Mesenchymal stem cell (in vitro differentiated cells and primary cell): ENCODE results near the gene OR2A42.
"Not testable (repeated sequence)": the region's sequence is repeated elsewhere in the genome, so short reads cannot be mapped to it uniquely, and the experiment has no call there.

ENCODE experiments used
- DNase-seq: peaks from one replicate; pipeline ENCODE4 v3.0.0-alpha.2; 2013
- H2AFZ ChIP-seq: one replicate; pipeline ENCODE4 v1.6.1; 2013; ENCODE audit warnings: low read depth, mild to moderate bottlenecking, control low read depth, inconsistent platforms, low read length, moderate library complexity
- H2AK5ac ChIP-seq: 2 replicates; pipeline ENCODE4 v1.6.1; 2013; ENCODE audit warnings: low read length, moderate library complexity, mild to moderate bottlenecking, inconsistent platforms; ENCODE audit not compliant: severe bottlenecking
- H2BK120ac ChIP-seq: one replicate; pipeline ENCODE4 v1.6.1; 2013; ENCODE audit warnings: low read depth, mild to moderate bottlenecking, inconsistent platforms, low read length, moderate library complexity
- H2BK12ac ChIP-seq, 2 experiments: one replicate each; pipeline ENCODE4 v1.6.1; 2013; ENCODE audit warnings: inconsistent platforms in 2 of 2, low read length in 2 of 2, mild to moderate bottlenecking in 2 of 2, moderate library complexity in 2 of 2, control low read depth in 1 of 2
- H2BK15ac ChIP-seq: one replicate; pipeline ENCODE4 v1.6.1; 2013; ENCODE audit warnings: mild to moderate bottlenecking, low read depth, inconsistent platforms; ENCODE audit not compliant: poor library complexity, severe bottlenecking
- H2BK5ac ChIP-seq: 2 replicates; pipeline ENCODE4 v1.6.1; 2013; ENCODE audit warnings: low read depth, mild to moderate bottlenecking, low read length, control low read depth, inconsistent platforms; ENCODE audit not compliant: poor library complexity, severe bottlenecking
- H3K14ac ChIP-seq, 2 experiments: one replicate each; pipeline ENCODE4 v1.6.1; 2013; ENCODE audit warnings: inconsistent platforms in 2 of 2, low read length in 2 of 2, control low read depth in 1 of 2, mild to moderate bottlenecking in 1 of 2, moderate library complexity in 1 of 2
- H3K18ac ChIP-seq, 2 experiments: one replicate each; pipeline ENCODE4 v1.6.1; 2013; ENCODE audit warnings: inconsistent platforms in 2 of 2, low read length in 2 of 2, control low read depth in 1 of 2, low read depth in 1 of 2, mild to moderate bottlenecking in 1 of 2
- H3K23ac ChIP-seq, 2 experiments: one replicate each; pipeline ENCODE4 v1.6.1; 2013; ENCODE audit warnings: inconsistent platforms in 2 of 2, low read length in 2 of 2, mild to moderate bottlenecking in 2 of 2, moderate library complexity in 2 of 2, control low read depth in 1 of 2
- H3K27ac ChIP-seq: 2 replicates; pipeline ENCODE4 v1.5.1; 2013; ENCODE audit warnings: mild to moderate bottlenecking, moderate library complexity, low read length, control low read depth, inconsistent platforms; ENCODE audit not compliant: poor library complexity, severe bottlenecking
- H3K27me3 ChIP-seq, 2 experiments: 2 replicates each; pipeline versions ENCODE4 v1.6.1 to v1.7.0; 2013; ENCODE audit warnings: low read length in 2 of 2, mild to moderate bottlenecking in 2 of 2, moderate library complexity in 2 of 2, control low read depth in 1 of 2, inconsistent platforms in 1 of 2; ENCODE audit not compliant: control insufficient read depth in 1 of 2, insufficient read depth in 1 of 2
- H3K36me3 ChIP-seq, 2 experiments: 2 replicates each; pipeline versions ENCODE4 v1.6.1 to v1.7.0; 2013; ENCODE audit warnings: low read length in 2 of 2, control low read depth in 1 of 2, inconsistent platforms in 1 of 2, low read depth in 1 of 2, mild to moderate bottlenecking in 1 of 2; ENCODE audit not compliant: insufficient read depth in 2 of 2, control insufficient read depth in 1 of 2
- H3K4ac ChIP-seq, 2 experiments: one replicate each; pipeline ENCODE4 v1.6.1; 2013; ENCODE audit warnings: inconsistent platforms in 2 of 2, low read length in 2 of 2, mild to moderate bottlenecking in 2 of 2, moderate library complexity in 2 of 2, control low read depth in 1 of 2, low read depth in 1 of 2
- H3K4me1 ChIP-seq: 2 replicates; pipeline ENCODE4 v1.6.1; 2013; ENCODE audit warnings: low read depth, low read length, control low read depth; ENCODE audit not compliant: control insufficient read depth, insufficient read depth
- H3K4me2 ChIP-seq: 2 replicates; pipeline ENCODE4 v1.6.1; 2013; ENCODE audit warnings: low read length, mild to moderate bottlenecking, inconsistent platforms; ENCODE audit not compliant: poor library complexity, severe bottlenecking
- H3K4me3 ChIP-seq, 2 experiments: 2 replicates each; pipeline versions ENCODE4 v1.5.1 to v1.7.0; 2013; ENCODE audit warnings: low read length in 2 of 2, mild to moderate bottlenecking in 2 of 2, control low read depth in 1 of 2, low read depth in 1 of 2; ENCODE audit not compliant: insufficient read depth in 1 of 2
- H3K79me1 ChIP-seq: replicated peaks from 2 replicates; pipeline ENCODE4 v1.6.1; 2013; ENCODE audit warnings: mild to moderate bottlenecking, control low read depth, low read length, inconsistent platforms; ENCODE audit not compliant: poor library complexity, severe bottlenecking
- H3K9ac ChIP-seq: 2 replicates; pipeline ENCODE4 v1.7.0; 2013; ENCODE audit warnings: mild to moderate bottlenecking, low read length, moderate library complexity
- H3K9me3 ChIP-seq: 2 replicates; pipeline ENCODE4 v1.7.0; 2013; ENCODE audit warnings: mild to moderate bottlenecking, low read length; ENCODE audit not compliant: control insufficient read depth
- H4K8ac ChIP-seq: one replicate; pipeline ENCODE4 v1.6.1; 2013; ENCODE audit warnings: inconsistent platforms, mild to moderate bottlenecking, low read length, moderate library complexity
- H4K91ac ChIP-seq: one replicate; pipeline ENCODE4 v1.6.1; 2013; ENCODE audit warnings: mild to moderate bottlenecking, low read length, inconsistent platforms
- WGBS: methylation state at CpG from one replicate; pipeline ENCODE4 v1.1.7; 2013; ENCODE audit warnings: mixed read lengths; 5-methylcytosine and 5-hydroxymethylcytosine counted together

OR2A42 gene

GRCh38 chr7:144219149-144219548 is 20.3 kb downstream of the OR2A42 start:
- not testable (repeated sequence) for H2BK12ac ChIP-seq, H2AK5ac ChIP-seq, H3K27ac ChIP-seq, H3K79me1 ChIP-seq, H2AFZ ChIP-seq, H3K14ac ChIP-seq, H3K9ac ChIP-seq, H3K4me2 ChIP-seq, DNase-seq, H4K91ac ChIP-seq, H3K4me1 ChIP-seq, H4K8ac ChIP-seq, H3K9me3 ChIP-seq, H3K4ac ChIP-seq, H3K36me3 ChIP-seq, H2BK120ac ChIP-seq, H3K23ac ChIP-seq, H2BK15ac ChIP-seq, H2BK5ac ChIP-seq, H3K18ac ChIP-seq, H3K27me3 ChIP-seq, H3K4me3 ChIP-seq
- WGBS = no CpG with 5 or more reads among the region's 4 CpGs

DNA sequence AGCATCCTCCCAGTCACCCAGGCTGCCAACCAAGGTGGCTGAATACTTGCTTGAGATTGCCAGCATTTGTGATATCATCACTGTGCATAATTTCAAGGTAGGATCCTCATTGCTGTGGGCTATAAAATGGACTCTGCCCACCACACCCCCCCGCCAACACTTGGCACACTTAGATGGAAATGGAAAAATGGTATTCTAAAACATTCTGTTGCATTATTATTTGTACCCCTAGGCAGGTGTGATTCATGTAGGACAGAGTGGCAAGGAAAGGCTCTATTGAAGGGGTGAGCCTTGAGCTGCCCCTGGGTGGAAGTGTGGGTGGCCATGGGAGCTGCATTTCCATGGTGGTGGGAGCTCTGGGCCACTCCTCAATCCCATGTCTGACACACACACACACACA is 20.8 kb downstream of the OR2A42 start:
- not testable (repeated sequence) for H3K4me1 ChIP-seq, H3K4me2 ChIP-seq, H3K4me3 ChIP-seq, H3K9ac ChIP-seq, DNase-seq, H4K91ac ChIP-seq, H3K27ac ChIP-seq, H3K4ac ChIP-seq, H3K79me1 ChIP-seq, H3K36me3 ChIP-seq, H2BK15ac ChIP-seq, H2AK5ac ChIP-seq, H4K8ac ChIP-seq, H3K14ac ChIP-seq, H3K18ac ChIP-seq, H2AFZ ChIP-seq, H2BK5ac ChIP-seq, H2BK120ac ChIP-seq, H3K23ac ChIP-seq, H3K27me3 ChIP-seq, H3K9me3 ChIP-seq, H2BK12ac ChIP-seq
- WGBS = no CpG with 5 or more reads among the region's 1 CpG

- DNase-seq = not testable (repeated sequence)
Measured at GRCh38 chr7:144217200-144217599, 22.2 kb downstream of the OR2A42 start.

DNA sequence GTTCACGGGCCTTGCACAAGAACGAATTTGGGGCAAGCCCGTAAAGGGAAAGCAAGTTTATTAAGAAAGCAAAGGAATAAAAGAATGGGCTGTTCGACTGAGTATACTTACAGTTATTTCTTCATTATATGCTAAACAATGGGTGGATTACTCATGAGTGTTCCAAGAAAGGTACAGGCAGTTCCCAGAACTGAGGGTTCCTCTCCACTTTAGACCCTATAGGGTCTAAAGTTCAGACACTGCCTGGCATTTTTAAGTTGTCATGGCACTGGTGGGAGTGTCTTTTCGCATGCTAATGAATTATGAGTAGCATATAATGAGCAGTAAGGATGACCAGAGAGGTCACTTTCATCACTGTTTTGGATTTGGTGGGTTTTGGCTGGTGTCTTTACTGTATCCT is 34.1 kb downstream of the OR2A42 start:
- H3K27me3 ChIP-seq = not testable (repeated sequence)

More at GRCh38 chr7:144217200-144217599, 22.2 kb downstream of the OR2A42 start:
- H4K91ac ChIP-seq, H3K18ac ChIP-seq, H3K9ac ChIP-seq, H3K79me1 ChIP-seq, H3K4me2 ChIP-seq, H3K4me3 ChIP-seq, H3K23ac ChIP-seq, H4K8ac ChIP-seq, H3K4me1 ChIP-seq, H3K9me3 ChIP-seq, H3K27me3 ChIP-seq, H3K4ac ChIP-seq, H2BK15ac ChIP-seq, H3K27ac ChIP-seq, H3K14ac ChIP-seq, H2BK120ac ChIP-seq, H2BK12ac ChIP-seq, H3K36me3 ChIP-seq, H2AFZ ChIP-seq, H2AK5ac ChIP-seq, H2BK5ac ChIP-seq: not testable (repeated sequence)

More for the DNA sequence above, 34.1 kb downstream of the OR2A42 start:
- not testable (repeated sequence) for H2BK12ac ChIP-seq, H2BK5ac ChIP-seq, DNase-seq, H3K23ac ChIP-seq, H4K8ac ChIP-seq, H3K4me2 ChIP-seq, H2BK15ac ChIP-seq, H3K18ac ChIP-seq, H2AK5ac ChIP-seq, H3K79me1 ChIP-seq, H2AFZ ChIP-seq, H3K14ac ChIP-seq, H3K27ac ChIP-seq, H2BK120ac ChIP-seq, H3K4me3 ChIP-seq, H3K9me3 ChIP-seq, H4K91ac ChIP-seq, H3K4ac ChIP-seq, H3K9ac ChIP-seq, H3K4me1 ChIP-seq, H3K36me3 ChIP-seq
- no CpG with 5 or more reads among the region's 5 CpGs for WGBS
